GM21360 (cell line): Measurements from ENCODE around the gene RPS6KA2.

ENCODE experiments used
- ATAC-seq: cut with Tn5 transposase; IDR thresholded peaks from one replicate; pipeline ENCODE4 v1.9.1; 2021; ENCODE audit warnings: mild to moderate bottlenecking, moderate library complexity; ENCODE audit not compliant: unreplicated experiment

Gene RPS6KA2

DNA sequence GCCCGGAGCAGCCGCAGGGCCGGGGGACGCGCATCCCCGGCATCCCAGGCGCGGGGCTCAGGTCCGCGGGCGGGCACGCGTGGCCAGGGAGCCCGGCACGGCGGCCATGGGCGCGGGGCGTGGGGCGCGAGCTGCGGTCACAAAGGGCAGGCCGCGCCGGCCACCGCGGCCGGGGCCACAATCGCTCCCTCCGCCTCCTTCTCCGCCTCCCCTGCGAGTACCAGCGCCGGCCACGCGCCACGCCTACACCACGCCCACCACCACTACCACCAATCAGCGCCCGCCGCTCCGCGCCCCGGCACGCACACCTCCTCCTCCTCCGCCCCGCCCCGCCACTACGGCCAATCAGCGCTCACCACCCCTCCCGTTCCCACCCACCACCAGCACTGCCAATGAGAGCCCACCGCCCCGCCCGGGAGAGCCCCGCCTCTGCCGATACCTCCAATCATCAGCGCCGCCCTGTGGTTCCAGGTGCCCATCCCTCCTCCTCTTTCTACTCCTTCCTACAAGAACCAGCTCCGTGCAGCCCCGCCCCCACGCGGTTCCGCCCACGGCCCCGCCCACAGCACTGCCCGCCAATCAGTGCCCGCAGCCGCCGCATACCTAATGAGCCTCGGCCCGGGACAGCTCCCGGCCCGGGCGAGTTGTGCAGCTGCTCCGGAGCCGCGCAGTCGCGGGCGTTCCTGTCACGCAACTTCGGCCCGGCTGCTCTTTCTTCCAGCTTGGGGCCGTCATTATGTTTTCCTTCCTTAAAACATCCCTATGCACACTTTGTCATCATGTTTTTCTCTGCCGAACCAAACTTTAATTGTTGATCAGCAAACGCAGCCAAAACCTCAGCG, at the start of gene RPS6KA2:
Gene RPS6KA2 (minus strand): TSS at position 219 of the 842 bp plus-strand sequence. CDS start 232 bp downstream, outside the sequence.
- ATAC-seq: peak; percentile 91

DNA sequence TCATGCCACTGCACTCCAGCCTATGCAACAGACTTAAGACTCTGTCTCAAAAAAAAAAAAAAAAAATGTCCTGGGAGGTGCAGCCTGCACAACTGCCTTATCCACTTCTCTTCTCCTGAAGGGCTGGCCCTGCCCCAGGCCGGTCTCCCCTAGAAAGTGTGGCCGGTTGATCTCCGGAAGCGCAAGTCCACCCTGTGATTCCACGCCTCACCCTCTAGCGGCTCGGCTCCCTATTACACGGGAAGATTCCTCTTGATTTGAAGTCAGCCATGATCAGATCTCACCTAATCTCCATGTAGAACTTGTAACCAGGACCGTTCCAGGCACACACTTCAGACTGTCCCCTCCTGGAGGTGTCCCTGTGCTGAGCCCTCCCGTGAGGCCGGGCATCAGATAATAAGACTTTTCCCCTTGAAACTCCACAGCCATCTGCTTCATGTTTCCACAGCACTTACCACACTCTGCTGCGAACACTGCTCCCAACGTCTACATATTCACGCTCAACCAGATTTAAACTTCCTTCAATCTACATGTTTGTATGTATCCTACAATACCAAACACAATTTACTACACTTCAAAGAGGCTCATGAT, 49.3 kb upstream of the RPS6KA2 start:
- ATAC-seq: no peak

DNA sequence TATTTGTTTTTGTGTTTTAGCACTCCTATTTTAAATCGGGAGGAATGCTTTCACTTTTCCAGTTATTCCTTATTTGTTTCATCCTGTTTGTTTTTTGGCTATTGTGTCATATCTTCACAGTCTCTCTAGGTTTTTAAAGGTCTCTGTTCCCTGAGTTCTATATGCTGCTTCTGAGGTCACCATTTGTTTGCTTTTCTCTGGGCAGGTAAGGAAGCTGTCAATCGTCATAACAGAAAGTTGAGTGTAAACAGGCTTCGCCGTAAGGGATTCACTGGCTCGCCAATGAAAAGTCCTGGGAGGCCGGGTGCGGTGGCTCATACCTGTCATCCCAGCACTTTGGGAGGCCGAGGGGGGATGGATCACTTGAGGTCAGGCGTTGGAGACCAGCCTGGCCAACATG, 48.7 kb upstream of the RPS6KA2 start:
- no peak for ATAC-seq

DNA sequence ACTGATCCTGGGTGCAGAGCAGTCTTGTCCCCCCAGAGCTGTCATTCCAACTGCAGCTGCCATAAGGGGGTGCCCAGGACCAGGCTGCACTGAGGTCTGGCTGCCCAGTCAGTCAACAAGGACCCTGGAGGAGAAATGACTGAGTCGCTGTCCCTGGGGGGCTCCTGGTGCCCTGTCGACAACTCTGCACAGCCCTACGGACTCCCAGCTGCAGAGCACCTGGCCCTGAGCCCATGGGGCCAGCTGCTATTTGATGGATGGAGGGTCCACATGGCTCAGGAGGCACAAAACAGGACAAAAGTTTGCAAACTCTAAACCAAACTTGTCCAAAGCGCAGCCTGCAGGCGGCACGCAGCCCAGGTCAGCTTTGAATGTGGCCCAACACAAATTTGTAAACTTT, 46.3 kb upstream of the RPS6KA2 start:
- ATAC-seq: no peak

DNA sequence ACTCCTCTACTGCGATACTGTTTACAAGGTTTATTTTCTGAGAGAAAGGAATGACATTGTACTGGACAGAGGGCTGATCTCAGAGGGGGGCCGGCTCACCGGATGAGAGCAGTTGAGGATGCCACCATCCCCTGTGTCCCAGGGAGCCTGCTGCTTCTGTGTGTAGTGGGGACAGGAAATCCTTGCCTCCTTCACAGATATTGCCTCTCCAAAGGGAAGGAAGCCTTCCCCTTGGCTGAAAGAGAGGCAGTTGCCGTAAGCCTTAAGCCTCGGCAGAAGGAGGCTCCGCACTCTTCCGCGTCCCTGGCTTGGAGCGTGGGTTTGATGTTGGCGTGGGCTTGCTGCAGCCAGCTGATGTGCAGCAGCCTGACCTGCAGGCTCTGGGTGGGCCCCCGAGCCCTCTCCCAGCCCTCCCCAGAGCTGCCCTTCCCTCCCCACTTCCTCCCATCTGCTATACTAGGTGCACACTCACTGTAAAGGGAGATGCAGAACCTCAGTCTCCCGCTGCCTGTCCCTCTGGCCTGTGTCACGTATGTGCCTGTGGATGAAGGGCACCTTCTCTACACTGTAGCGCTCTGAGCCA, 45.7 kb upstream of the RPS6KA2 start:
- no peak for ATAC-seq

DNA sequence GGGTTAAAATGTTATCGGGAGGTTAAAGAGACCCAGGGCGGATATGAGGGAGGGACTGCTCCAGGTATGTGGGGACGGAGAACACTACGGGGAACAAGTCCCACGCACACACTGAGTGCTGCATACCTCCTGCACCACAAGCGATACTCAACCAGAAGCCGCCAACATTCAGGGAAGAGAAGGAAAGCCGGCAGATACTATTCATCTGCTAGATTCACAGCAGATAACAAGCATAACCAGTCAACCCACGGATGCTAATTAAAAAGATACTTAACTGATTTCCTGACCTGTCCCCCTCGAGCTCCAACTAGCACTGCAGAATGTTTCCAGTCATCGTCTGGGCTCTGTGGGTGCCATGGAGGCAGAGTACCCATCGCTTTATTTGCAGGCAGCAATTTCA, 45.1 kb upstream of the RPS6KA2 start:
- ATAC-seq: no peak

DNA sequence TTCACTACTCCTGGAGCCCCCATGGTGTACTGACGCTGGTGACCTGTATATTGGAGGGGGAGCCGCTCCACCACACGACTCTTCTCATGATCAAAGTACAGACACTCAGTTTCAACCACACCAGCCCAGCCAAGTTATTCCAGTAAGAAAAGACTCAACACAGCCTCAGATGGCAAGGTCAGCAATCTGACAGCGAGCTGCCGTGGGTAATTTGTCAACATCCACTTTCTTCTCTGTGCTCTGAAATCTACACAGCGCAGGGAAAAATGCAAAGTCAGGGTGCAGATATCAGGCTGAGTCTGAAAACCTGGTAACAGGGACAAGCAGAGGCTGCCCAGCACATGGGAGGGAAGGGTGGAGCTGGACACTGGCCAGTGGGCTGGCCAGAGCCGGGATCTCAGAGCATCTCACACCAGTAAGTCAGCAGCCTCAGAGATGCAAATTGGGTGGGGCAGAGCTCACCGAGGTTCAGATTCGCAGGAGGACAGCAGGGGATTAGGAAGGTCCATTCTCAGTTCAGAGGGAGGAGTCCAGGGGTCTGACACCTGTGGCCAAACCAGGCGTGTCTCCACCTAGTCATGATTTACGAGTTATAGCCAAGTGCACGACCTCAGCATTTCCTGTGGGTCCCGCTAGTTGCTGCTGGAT, 44.5 kb upstream of the RPS6KA2 start:
- no peak for ATAC-seq

DNA sequence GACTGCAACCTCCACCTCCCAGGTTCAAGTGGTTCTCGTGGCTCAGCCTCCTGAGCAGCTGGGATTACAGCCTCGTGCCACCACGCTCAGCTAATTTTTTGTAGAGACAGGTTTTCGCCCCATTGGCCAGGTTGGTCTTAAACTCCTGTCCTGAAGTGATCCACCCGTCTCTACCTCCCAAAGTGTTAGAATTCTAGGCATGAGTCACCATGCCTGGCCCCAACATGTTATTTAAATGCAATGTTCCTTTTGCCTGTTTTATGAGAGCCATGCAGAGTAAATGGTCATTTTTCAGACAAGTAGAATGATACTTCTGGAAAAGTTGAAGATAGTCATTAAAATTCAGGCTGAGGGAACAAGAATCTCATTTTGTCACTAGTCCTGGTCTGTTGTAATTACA, 43.8 kb upstream of the RPS6KA2 start:
- ATAC-seq: no peak

DNA sequence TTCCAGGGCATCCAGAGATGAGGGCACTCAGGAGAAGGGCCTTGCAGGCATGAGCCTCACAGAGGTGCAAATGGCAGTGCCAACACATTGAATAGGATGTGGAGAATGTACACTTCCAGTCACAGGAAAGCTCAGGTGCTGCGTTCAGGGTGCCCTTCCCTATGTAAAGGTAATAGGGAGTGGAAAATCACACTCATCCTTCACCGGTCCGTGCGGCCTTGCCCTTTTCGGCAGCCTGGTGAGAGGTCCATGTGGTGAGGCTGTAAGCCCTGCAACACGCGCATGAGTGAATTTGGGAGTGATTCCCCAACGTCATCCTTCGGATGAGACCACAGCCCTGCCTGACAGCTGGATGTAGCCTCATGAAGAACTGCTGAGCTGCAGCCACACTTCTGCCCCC, 43.0 kb upstream of the RPS6KA2 start:
- ATAC-seq: no peak

DNA sequence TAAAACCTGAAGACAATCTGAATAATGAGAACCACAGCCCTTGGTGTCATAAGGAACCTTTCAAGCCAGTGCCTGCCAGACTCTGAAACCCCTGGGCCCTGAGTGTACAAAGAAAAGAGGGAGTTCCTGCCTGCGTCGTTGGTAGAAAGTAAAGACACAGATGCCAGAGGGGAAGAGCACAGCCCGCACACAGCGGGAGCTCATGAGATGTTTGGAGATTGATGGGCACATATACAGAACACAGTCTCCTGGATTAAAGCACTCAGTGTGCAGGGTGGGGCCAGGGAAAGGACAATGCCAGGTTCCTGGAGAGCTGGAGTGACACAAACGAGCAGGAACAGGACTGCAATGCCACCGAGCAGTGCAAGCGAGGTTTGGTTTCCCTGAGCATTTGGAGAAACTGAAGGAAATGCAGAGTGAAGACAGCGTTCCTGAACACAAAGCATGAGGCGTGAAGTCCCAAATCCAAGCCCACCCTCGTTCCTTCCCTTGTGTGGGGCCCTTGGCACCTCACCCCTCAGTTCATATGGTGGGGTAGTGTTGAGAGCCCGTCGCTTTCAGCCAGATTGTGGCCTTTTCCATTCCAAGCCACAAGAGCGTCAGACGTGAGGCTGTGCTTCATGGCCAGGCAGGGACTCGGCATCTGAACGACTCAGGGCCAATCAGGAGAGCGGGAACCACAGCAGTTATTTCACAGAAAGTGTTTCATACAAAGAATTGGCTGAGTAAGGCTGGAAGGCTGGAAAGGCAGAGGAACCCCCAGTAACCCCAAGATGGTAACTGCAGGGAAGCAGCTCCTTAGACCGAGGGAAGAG, 41.0 kb upstream of the RPS6KA2 start:
- ATAC-seq: no peak

DNA sequence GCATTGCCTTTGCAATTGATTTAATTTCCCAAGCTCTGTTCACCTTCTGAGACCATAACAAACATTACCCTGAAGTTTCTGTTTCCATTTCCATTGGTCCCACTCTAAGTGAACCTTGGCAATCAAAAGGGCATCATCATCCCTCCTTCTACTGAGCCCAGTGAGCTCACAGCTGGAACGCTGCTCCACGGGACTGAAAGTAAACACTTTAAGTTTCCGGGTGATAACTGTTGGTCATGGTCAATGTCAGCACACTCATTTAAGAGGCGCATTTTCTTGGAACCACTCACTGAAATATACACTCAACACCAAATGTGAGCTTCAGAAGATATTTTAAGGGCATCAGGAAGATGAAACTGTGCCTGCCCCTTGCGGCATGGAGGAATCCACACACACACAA, 37.1 kb upstream of the RPS6KA2 start:
- ATAC-seq: no peak

DNA sequence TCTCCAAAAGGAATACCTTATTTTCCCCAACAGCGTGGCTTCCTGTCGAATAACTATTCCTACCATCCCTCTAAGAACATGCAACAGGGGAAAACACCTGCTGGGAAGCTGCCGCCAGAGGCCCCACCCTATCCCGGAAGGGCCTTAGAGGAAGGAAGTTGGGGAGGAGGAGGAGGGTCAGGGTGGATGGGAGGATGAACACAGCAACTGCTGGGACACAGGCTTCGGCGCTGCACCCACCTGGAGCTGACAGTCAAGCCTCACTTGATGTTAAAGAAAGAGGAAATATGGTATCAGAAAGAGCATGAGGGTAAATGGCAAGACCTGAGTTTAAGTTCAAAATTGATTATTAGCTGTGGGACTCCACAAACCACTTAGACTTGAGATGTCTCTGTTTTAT, 36.5 kb upstream of the RPS6KA2 start:
- no peak for ATAC-seq

DNA sequence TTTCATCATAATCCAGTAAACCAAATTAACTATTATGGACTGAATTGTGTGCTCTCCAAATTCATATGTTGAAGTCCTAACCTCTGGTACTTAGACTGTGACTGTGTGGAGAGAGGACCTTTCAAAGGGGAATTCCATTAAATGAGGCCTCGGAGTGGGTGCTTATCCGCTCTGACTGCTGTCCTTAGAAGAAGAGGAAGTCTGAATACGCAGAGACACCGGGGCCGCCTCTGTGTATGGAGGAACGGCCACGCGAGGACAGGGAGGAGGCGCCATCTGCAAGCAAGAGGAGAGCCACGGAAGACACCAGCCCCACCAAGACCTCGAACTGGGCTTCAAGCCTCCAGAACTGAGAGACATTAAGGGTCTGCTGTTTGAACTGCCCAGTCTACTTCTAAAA, 35.6 kb upstream of the RPS6KA2 start:
- ATAC-seq: no peak

DNA sequence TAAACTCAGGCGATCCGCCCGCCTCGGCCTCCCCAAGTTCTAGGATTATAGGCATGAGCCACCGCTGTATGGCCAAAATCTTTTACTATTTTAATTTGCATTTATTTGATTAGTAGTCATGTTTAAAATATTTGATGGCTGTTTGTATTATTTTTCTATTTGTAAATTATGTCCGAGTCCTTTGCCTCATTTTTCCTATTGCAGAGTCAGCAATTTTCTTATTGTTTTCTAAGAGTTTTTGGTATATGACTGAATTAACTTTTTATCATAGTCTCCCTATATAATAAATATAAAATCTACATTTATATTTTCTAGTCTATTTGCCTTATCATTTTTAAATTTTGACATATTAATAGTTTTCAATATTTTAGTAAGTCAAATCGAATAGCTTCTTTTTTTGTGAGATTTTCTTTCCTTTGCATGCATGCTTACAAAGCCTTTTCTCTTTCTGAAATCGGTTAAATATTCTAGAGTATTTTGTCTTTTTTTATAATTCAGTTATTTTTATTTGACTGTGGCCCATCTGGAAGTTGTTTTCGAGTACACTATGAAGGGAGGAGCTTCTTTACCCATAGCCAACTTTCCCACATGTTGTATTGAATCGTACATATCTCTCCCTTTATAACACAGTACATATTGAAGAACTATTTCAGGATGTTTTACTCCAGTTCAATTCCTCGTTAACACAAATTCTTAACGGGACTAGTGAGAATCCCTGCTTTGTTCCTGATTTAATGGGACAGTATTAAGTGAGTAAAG, 34.5 kb upstream of the RPS6KA2 start:
- no peak for ATAC-seq

DNA sequence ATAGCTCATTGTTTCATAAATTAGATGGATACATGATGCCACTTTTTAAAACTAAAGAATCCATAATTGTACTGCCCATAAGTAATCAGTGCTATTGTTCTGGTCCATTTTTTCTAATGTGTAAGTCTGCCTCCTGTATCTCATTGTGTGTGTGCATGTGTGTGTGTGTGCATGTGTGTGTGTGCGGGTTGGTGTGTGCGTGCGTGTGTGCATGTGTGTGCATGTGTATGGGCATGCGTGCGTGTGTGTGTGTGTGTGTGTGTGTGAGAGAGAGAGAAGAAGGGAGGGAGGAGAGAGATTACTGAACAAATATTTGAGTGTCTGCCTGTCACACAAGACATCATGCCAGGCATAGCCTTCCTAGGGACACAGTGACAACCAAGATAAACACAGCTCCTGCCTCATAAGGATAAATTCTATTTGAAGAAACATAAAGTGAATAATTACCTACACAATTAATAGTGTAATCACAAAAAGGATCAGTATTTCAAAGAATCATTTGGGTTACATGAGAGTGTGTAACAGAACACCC, 33.2 kb upstream of the RPS6KA2 start:
- no peak for ATAC-seq

DNA sequence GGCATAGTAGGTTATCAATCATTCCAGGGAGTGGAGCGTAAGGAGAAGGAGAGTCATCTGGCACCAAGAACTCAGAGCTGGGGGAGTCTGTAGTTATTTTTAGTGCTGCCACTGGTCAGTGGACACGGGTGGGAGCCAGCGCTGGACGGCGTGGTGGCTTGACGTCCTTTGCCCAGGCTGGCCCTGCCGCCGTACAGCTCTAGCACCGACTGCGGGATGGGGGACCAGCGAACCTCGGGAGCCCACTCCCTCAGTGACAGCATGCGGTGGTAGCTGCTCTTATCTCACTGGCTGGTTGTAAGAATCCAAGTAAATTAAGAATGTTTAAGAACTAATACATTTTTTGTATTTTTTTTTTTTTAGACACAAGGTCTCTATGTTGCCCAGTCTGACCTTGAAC, 32.5 kb upstream of the RPS6KA2 start:
- no peak for ATAC-seq

DNA sequence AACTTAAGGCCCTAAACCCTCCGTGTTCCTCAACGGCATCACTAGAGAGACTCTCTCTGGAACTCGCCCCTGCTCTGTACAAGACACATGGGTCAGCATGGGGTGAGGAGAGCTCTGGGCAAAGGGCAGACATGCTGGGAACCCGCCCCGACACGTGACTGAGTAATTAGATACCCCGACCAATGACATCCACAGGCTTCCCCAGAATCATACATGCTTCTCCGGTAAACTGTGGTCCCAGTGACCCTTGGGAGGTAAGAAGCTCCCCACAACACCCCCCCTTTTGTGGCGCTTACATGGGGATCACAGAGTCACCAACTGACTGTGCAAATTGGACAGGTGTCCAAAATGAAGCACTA, 31.7 kb upstream of the RPS6KA2 start:
- no peak for ATAC-seq

DNA sequence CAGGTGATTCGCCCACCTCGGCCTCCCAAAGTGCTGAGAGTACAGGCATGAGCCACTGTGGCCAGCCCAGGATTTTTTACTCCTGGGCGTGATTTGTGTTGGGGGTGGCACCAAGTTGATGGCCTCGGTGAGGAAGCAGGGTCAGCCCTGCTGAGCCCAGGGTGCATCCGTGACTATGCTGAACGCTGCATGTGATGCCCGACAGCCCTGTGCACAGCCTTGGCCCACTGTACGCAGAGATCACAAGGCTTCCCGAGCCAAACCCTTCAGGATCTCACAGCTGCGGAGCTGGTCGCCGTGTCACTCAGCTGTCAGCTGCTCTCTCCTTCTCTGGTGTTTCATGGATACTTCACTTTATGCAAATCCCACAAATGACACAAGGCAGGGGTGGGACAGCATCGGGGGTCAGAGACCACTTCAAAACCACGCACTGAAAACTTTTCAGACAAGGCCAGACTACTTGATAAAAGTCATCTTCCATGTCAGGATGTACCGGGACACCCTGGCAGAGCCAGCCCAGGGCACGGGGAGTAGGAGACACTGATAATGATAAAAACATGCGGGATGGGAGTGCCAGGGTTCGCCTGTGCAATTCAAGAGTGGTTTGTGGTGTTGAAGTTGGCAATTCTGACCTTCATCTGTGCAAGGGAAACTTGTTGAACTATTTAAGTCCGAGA, 31.2 kb upstream of the RPS6KA2 start:
- no peak for ATAC-seq

DNA sequence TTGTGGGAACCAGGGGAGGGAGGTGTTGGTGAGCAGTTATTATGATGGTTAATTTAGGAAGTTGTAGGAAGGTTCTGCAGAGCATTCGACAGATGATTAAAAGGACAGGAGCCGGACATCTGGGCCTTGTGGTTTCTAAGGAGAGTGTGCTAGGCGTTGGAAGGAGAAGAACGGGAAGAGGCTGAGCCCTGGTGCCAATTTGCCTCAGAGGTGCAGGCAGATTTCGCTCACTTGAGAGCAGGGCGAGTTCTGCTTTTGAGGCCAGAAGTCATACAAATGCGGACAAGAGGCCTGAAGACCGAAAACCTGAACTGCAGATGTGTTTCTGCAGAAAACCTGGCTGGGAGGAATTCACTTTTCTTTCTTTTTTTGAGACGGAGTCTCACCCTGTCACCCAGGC, 30.5 kb upstream of the RPS6KA2 start:
- ATAC-seq: no peak
